Mammary epithelial cell (primary cell): Measurements from ENCODE around the gene SARS1.

ENCODE experiments used
- EZH2 ChIP-seq: IDR thresholded peaks from 2 replicates; pipeline ENCODE4 v1.6.1; 2012; ENCODE audit warnings: low read length, inconsistent platforms, borderline replicate concordance
- TF ChIP-seq, protein P1 (sequence below), 2 donors: IDR thresholded peaks in 1 of 2; conservative IDR thresholded peaks in 1 of 2; 2 replicates each; pipeline ENCODE4 v1.5.1; 2011 to 2012; ENCODE audit warnings: inconsistent platforms in 2 of 2, low read length in 2 of 2, mild to moderate bottlenecking in 2 of 2, control low read depth in 1 of 2, low read depth in 1 of 2; ENCODE audit not compliant: insufficient read depth in 1 of 2; ENCODE audit errors: extremely low read depth in 1 of 2

DNA sequence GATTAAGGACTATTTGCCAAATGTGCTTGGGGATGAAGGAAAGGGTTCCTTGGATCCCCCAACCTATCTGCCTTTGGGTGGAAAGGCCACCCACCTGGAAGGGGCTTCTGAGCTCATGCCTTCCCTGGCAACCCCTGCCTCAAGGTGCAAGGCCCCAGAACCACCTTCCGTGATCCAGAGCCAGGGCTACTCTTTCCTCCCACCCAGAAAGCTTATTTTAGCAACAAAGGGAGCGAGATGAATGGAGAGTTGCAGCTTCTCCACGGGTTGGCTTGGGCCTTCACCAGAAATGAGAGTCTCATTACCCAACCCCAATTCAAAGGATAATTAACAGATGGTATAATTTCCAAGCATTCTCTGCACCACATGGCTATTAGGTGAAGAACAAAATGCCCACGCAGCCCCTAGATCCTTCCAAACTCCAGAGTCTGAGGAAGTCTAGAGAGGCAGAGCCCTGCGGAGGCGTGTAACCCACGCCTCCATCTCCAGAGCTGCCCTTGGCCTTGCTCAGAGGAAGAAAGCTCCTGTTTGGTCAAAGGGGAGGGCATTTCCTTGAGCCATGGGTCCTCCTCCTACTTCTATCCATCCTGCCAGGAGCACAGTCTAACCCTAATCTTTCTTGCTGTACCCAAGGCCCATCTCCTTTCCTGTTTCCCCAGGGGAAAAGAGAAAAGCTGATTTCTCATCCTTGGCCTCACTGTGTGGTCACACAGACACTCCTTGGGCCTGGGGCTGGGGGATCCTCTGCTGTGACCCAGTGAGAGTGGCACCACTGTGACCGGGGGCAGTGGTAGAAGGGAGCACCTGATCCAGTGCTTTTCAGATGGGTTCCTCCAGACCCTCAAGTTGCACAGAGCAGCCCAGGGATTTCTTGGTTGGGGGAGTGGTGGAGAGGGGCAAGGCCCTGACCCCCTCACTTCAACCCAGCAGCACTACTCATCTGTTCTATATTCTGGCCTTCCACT, 34.0 kb downstream of the SARS1 start:
- TF ChIP-seq, protein P1, sequence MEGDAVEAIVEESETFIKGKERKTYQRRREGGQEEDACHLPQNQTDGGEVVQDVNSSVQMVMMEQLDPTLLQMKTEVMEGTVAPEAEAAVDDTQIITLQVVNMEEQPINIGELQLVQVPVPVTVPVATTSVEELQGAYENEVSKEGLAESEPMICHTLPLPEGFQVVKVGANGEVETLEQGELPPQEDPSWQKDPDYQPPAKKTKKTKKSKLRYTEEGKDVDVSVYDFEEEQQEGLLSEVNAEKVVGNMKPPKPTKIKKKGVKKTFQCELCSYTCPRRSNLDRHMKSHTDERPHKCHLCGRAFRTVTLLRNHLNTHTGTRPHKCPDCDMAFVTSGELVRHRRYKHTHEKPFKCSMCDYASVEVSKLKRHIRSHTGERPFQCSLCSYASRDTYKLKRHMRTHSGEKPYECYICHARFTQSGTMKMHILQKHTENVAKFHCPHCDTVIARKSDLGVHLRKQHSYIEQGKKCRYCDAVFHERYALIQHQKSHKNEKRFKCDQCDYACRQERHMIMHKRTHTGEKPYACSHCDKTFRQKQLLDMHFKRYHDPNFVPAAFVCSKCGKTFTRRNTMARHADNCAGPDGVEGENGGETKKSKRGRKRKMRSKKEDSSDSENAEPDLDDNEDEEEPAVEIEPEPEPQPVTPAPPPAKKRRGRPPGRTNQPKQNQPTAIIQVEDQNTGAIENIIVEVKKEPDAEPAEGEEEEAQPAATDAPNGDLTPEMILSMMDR (conservative IDR thresholded peaks at IDR 0.05 in 1 of 2, IDR thresholded peaks at IDR 0.05 in 1 of 2; ENCODE audit: extremely low read depth in 1 of 2, insufficient read depth in 1 of 2, low read depth in 1 of 2, low read length in 2 of 2), result no peak
- TF ChIP-seq EZH2, result no peak
